HG02943 (cell line): ENCODE results near the gene CCDC69.
"Not testable (repeated sequence)": the region's sequence is repeated elsewhere in the genome, so short reads cannot be mapped to it uniquely, and the experiment has no call there.

Source experiments
- ATAC-seq: cut with Tn5 transposase; IDR thresholded peaks from one replicate; pipeline ENCODE4 v1.9.1; 2021; ENCODE audit warnings: mild to moderate bottlenecking, low read depth, moderate library complexity; ENCODE audit not compliant: unreplicated experiment

Gene CCDC69

GRCh38 chr5:151248651-151249050, 24.8 kb upstream of the CCDC69 start:
- ATAC-seq, result no peak

- no peak for ATAC-seq
Measured at GRCh38 chr5:151245680-151246219, 21.9 kb upstream of the CCDC69 start.

GRCh38 chr5:151244206-151244605, 20.3 kb upstream of the CCDC69 start:
- no peak for ATAC-seq

- no peak for ATAC-seq
Measured at GRCh38 chr5:151243564-151243963, 19.7 kb upstream of the CCDC69 start.

DNA sequence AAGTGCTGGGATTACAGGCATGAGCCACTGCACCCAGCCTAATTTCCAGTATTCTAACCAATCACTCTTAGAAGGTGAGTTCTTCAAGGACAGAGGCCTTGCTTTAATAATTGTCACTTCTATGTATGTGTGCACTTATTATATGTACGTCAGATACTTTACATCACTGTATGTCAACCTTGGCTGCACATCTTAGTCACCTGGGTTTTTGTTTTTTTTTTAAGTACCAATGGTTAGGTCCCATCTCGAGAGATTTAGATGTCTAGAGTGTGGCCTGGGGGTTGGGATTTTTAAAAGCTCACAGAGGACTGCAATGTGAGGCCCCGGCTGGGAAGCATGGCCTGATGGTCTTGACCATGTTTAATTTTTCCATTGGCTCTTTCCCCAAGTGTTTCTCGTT, 19.2 kb upstream of the CCDC69 start:
- ATAC-seq, result no peak

- ATAC-seq, result no peak
Measured at GRCh38 chr5:151240924-151241635, 17.2 kb upstream of the CCDC69 start.

DNA sequence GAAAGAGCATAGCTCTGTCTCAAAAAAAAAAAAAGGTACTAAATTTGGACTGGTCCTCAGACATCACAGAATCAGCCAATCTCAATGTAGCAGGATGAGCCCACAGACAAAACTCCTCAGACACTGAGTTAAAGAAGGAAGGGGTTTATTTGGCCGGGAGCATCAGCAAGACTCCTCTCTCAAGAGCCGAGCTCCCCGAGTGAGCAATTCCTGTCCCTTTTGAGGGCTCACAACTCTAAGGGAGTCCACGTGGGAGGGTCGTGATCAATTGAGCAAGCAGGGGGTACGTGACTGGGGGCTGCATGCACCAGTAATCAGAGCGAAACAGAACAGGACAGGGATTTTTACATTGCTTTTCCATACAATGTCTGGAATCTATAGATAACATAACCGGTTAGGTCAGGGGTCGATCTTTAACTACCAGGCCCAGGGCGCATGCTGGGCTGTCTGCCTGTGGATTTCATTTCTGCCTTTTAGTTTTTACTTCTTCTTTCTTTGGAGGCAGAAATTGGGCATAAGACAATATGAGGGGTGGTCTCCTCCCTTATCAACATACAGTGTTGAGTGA, 16.5 kb upstream of the CCDC69 start:
- ATAC-seq, result not testable (repeated sequence)

DNA sequence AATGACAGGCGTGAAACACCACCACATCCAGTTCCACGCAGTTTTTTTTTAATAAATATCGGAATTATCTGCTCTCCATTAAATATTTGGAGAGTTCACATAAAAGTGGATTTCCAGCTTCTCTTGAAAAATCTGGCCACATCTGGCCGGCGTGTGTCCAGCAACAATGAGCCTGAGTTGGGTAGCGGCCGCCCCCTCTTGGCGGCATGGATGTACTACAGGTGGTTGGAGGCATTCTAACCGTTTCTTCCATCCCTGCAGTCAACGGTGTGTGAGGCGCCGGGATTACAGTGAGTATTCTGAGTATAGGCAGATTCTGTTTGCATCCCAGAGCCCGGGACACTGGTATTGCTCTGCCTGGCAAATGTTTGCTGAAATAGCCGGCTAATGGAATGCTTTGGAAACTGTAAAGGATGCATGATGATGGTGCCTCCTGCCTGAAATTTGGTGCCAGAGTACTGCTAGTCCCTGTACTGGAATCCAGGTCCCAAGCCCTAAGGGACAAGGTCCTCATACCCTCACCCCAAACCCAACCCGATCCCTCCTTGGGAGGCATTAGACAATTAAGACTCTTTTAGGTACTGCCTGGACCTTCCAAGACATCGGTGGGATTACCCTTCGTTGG, 15.5 kb upstream of the CCDC69 start:
- ATAC-seq, result peak; percentile 49

DNA sequence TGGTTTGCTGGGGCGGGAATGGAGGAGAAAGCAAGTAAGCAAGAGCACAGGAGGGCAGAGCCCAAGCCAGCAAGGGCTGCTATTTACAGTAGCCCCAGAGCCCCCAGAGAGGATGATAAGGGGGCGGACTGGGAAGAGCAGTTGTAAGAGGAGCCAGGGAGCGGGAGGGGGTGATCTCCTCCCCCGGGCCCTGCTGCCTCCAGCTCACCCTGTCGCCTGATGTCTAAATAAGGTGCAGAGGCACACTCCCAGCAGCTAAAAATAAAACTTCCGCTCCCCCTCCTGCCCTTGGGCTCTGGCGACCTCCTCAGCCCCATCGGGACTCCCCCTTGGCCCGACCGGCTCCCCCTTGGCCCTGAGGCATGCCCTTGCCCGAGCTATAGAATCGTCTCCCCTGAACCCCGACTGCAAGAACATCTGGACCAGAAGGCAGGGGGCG, 14.4 kb upstream of the CCDC69 start:
- ATAC-seq, result peak; percentile 44

DNA sequence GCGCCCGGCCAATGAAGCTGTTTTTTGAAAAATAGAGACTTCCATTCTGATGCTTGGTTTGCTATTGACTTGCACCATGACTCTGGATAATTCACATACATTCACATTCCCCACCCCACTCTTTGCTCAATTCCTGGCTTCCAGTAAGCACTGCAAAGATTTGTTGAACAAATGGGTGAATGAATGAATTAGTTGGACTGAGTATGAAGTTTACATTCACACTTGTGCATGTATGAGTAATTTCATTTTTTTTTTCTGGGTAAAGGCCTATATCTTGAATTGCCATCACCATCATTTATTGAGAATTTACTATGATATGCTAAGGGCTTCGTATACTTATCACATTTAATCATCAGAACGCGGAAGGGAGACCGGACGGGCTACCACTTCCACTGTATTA, 13.8 kb upstream of the CCDC69 start:
- ATAC-seq, result no peak

DNA sequence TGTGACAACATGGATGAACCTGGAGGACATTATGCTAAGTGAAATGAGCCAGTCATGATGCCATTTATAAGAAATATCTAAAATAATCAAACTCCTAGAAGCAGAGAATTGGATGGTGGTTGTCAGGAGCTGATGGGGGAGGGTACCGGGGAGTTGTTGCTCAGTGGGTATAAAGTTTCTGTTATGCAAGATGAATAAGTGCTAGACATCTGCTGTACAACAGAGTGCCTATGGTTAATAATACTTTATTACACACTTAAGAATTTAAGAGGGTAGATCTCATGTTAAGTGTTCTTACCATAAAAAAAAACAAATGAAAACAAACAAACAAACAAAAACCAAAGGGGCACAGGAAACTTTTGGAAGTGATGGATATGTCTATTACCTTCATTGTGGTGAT, 13.0 kb upstream of the CCDC69 start:
- no peak for ATAC-seq

- ATAC-seq, result not testable (repeated sequence)
Measured at GRCh38 chr5:151235239-151235571, 11.3 kb upstream of the CCDC69 start.

DNA sequence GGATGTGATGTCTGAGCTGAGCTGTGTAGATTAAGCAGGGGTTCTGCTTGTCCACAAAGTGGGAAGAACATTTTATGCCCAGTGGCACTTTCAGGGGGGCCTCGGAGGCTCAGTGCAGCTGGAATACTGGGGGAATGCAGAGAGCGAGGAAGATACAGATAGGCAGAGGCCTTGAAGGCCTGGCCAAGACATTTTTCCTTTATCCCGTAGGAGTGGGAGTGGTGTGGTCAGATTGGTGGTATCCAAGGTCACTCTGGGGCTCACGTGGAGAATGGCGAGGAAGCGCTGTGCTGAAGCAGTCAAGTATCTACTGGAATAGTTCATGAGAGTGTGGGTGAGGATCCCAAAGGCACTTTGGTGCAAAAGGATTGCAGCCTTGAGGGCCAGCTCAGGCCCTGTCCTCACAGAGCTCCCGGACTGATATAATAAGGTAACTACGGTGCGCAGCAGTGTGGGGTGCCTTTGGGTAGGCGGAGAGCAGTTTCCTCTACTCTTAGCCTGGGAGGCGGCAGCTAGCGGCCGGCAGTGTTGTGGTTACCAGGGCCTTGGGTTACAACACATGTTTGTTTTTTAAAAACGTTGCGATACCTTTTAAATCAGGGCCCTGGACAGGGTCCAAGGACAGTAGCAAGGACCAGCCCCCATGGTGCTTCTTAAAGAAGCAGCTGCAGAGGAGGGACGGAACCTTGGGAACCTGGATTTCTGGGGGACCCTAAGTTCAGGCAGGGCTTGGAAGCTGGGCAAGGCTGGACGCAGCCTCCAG, 10.8 kb upstream of the CCDC69 start:
- ATAC-seq, result peak; percentile 61

DNA sequence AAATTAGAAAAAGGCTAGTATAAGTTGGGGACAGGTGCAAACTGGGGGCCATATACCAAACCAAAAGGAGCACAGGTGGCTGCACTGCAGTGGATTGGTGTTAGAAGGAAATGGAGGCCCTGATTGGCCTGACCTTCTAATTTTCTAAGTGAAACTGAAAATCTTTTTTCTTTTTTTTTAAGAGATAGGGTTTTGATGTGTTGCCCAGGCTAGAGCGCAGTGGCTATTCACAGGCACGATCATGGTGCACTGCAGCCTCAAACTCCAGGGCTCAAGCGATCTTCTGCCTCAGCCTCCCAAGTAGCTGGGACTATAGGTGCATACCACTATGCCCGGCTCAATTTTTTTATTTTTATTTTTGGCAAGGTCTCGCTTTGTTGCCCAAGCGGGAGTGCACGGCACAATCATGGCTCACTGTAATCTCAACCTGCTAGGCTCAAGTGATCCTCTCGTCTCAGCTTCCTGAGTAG, 9.8 kb upstream of the CCDC69 start:
- peak; percentile 56 for ATAC-seq

GRCh38 chr5:151231359-151231758, 7.5 kb upstream of the CCDC69 start:
- ATAC-seq, result no peak

- ATAC-seq, result no peak
Measured at GRCh38 chr5:151230048-151230680, 6.3 kb upstream of the CCDC69 start.

- no peak for ATAC-seq
Measured at GRCh38 chr5:151228986-151229385, 5.1 kb upstream of the CCDC69 start.

DNA sequence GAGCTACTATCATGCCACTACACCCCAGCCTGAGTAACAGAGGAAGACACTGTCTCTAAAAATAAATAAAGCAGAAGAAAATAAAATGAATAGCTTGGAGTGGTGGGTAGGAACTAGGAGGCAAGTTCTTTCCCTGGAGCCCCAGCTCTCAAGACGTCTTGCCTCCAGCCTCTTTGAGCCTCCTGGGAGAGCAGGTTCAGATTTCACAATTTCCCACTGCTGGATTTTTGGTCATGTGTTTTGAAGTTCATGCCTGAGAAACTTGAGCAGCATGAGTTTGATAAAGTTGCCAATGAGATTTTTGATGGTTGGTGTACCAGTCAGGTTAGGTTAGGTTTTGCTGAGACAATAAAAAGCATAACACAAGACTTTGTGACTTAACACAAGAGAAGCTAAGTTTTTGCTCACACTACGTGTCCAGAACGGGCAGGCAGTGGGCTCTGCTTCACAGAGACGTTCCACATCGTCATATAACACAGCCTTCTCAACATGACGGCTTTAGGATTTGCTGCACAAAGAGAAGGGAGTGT, 4.1 kb upstream of the CCDC69 start:
- ATAC-seq, result no peak

GRCh38 chr5:151225475-151225874, 1.6 kb upstream of the CCDC69 start:
- no peak for ATAC-seq

DNA sequence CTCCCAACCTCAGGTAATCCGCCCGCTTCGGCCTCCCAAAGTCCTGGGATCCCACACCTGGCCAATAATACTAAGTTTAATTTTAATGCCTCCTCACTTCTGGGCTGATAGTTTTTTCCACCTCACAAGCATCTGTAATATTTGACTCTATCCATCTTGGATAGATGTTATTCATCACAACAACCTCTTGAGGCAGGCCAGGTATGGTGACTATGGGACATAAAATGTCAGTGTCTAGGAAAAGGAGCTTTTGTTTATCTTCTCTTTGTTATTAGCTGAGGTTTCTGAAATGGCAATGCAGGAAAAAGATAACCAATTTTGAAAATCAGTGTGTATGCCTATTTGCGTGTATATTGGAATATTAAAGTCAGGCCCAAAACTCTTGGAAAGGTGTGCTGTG, 1.2 kb upstream of the CCDC69 start:
- no peak for ATAC-seq
